Prostate gland (tissue), 2 donors: ENCODE results near the gene SYNM. TPM values are rescaled to one million over a fixed set of nuclear protein-coding genes. Genes with fewer than 3 reads are reported as not detected.

Source experiments
- DNase-seq: peaks from one replicate; pipeline ENCODE4 v3.0.0-alpha.2; 2019; ENCODE audit warnings: low spot score
- H3K27ac ChIP-seq, 2 donors: fragments of 200-600 bp; sonication (generic); 2 replicates each; pipeline ENCODE4 v1.5.1; 2017 to 2019
- H3K27me3 ChIP-seq: fragments of 200-600 bp; sonication (generic); replicated peaks from 2 replicates; pipeline ENCODE4 v1.5.1; 2019; ENCODE audit not compliant: insufficient read depth
- H3K36me3 ChIP-seq, 2 donors: fragments of 200-600 bp; sonication (generic); 1 replicate in 1 of 2; 2 replicates in 1 of 2; pipeline versions ENCODE4 v1.5.1 to v1.8.1; 2017 to 2019
- H3K4me1 ChIP-seq: fragments of 200-600 bp; sonication (generic); replicated peaks from 2 replicates; pipeline ENCODE4 v1.5.1; 2019
- H3K4me3 ChIP-seq, 2 donors: fragments of 200-600 bp; sonication (generic); 2 replicates each; pipeline ENCODE4 v1.5.1; 2017 to 2019
- H3K9me3 ChIP-seq: fragments of 200-600 bp; sonication (generic); 2 replicates; pipeline ENCODE4 v1.5.1; 2017
- CTCF ChIP-seq, 4 experiments: fragments of 200-600 bp in 2 of 4; fragments of 450-650 bp in 2 of 4; sonication (generic) in 2 of 4; IDR thresholded peaks; 1 replicate in 3 of 4; 2 replicates in 1 of 4; pipeline ENCODE4 v1.5.1; 2016 to 2019; ENCODE audit warnings: antibody characterized with exemption in 4 of 4, mild to moderate bottlenecking in 2 of 4, moderate library complexity in 2 of 4
- POLR2A ChIP-seq: fragments of 450-650 bp; IDR thresholded peaks from one replicate; pipeline ENCODE4 v1.6.1; 2016; ENCODE audit warnings: antibody characterized with exemption, mild to moderate bottlenecking
- POLR2AphosphoS5 ChIP-seq: sonication (generic); formaldehyde crosslinking; IDR thresholded peaks from one replicate; pipeline ENCODE4 v1.6.1; 2017; ENCODE audit warnings: antibody characterized with exemption
- WGBS: methylation state at CpG from one replicate; pipeline ENCODE4 v1.1.5; 2018; 5-methylcytosine and 5-hydroxymethylcytosine counted together
- intact Hi-C: fragments of 100-400 bp; cut with DNase I; formaldehyde crosslinking; loops from one replicate; pipeline ENCODE4 v1.14.2; 2022
- total RNA-seq, 2 donors: library from RNA; depleted of rRNA; stranded (reverse); fragments of >200 nt; gene quantifications; one replicate each; pipeline ENCODE4 v1.1.0, GENCODE V29; 2016

The SYNM gene
- total RNA-seq, 2 donors from 2014 or later, result 181 to 185 TPM

- H3K27me3 ChIP-seq, result no peaks in the 10 kb centered on the region
- TF ChIP-seq CTCF (IDR thresholded peaks at IDR 0.05), result no peak
- no peak for TF ChIP-seq POLR2A
- no peak for TF ChIP-seq POLR2AphosphoS5
- no peaks in the 10 kb centered on the region for H3K9me3 ChIP-seq
- no peak overlapping the region for H3K4me3 ChIP-seq
- no peak for DNase-seq
- intact Hi-C loops, result no loop called here
- WGBS, result 70% methylated on average over 7 of the region's 7 CpGs
- H3K27ac ChIP-seq, result peak overlapping the region; percentile 9 to 77
- H3K36me3 ChIP-seq, result no peaks in the 10 kb centered on the region
- H3K4me1 ChIP-seq, result peaks cover 7% of the 10 kb centered on the region
Observed at GRCh38 chr15:99126131-99126588, 21.3 kb downstream of the SYNM start.

GRCh38 chr15:99126930-99127329 lies 22.1 kb downstream of the SYNM start:
- no peak for DNase-seq
- Histone ChIP-seq H3K27ac (no peak overlapping the region), H3K9me3 (no peaks in the 10 kb centered on the region), H3K27me3 (no peaks in the 10 kb centered on the region), H3K4me1 (peaks cover 7% of the 10 kb centered on the region), H3K4me3 (no peak overlapping the region), H3K36me3 (no peaks in the 10 kb centered on the region)
- 97% methylated on average over 3 of the region's 3 CpGs for WGBS
- intact Hi-C loops, result no loop called here
- TF ChIP-seq CTCF (IDR thresholded peaks at IDR 0.05) (no peak), POLR2A (no peak), POLR2AphosphoS5 (no peak)

GRCh38 chr15:99127773-99128172 lies 22.9 kb downstream of the SYNM start:
- WGBS, result 94% methylated on average over 3 of the region's 3 CpGs
- Histone ChIP-seq H3K9me3 (no peaks in the 10 kb centered on the region), H3K4me1 (peaks cover 7% of the 10 kb centered on the region), H3K36me3 (no peaks in the 10 kb centered on the region), H3K27me3 (no peaks in the 10 kb centered on the region), H3K4me3 (no peak overlapping the region), H3K27ac (no peak overlapping the region)
- intact Hi-C loops, result no loop called here
- TF ChIP-seq POLR2AphosphoS5 (no peak), POLR2A (no peak), CTCF (IDR thresholded peaks at IDR 0.05) (no peak)
- no peak for DNase-seq

- Histone ChIP-seq H3K27ac (no peak overlapping the region), H3K9me3 (no peaks in the 10 kb centered on the region), H3K4me3 (no peak overlapping the region), H3K36me3 (no peaks in the 10 kb centered on the region), H3K4me1 (peaks cover 7% of the 10 kb centered on the region), H3K27me3 (no peaks in the 10 kb centered on the region)
- intact Hi-C loops, result no loop called here
- DNase-seq, result no peak
- 81% methylated on average over 6 of the region's 6 CpGs for WGBS
- no peak for TF ChIP-seq POLR2AphosphoS5
- TF ChIP-seq POLR2A, result no peak
- TF ChIP-seq CTCF (IDR thresholded peaks at IDR 0.05), result no peak
Observed at GRCh38 chr15:99128411-99128810, 23.5 kb downstream of the SYNM start.

- no peak overlapping the region for H3K27ac ChIP-seq
- TF ChIP-seq POLR2AphosphoS5, result no peak
- TF ChIP-seq POLR2A, result no peak
- TF ChIP-seq CTCF (IDR thresholded peaks at IDR 0.05), result no peak
- H3K9me3 ChIP-seq, result no peaks in the 10 kb centered on the region
- H3K27me3 ChIP-seq, result no peaks in the 10 kb centered on the region
- no peaks in the 10 kb centered on the region for H3K36me3 ChIP-seq
- no peak for DNase-seq
- WGBS, result 81% methylated on average over 16 of the region's 16 CpGs
- intact Hi-C loops, result no loop called here
- no peak overlapping the region for H3K4me3 ChIP-seq
- H3K4me1 ChIP-seq, result no peaks in the 10 kb centered on the region
Observed at GRCh38 chr15:99129644-99130043, 24.8 kb downstream of the SYNM start.
